PC-3 (cell line): ENCODE measurements around the gene PRICKLE4. TPM values are rescaled to one million over a fixed set of nuclear protein-coding genes. Genes with fewer than 3 reads are reported as not detected.

ENCODE experiments used
- ATAC-seq: fragments of 200-7000 bp; cut with Tn5 transposase; 2 replicates; pipeline ENCODE4 v1.9.1; 2020; ENCODE audit warnings: mild to moderate bottlenecking, moderate library complexity
- BruUV-seq: library from RNA; stranded (reverse); fragments of 400-500 nt; replicated peaks from 2 replicates; lab custom pipeline; 2021; lab: Mats Ljungman, UMichigan
- CTCF ChIA-PET: fragments of 300-600 bp; sonication (Branson Sonifier 250); formaldehyde crosslinking; loops from one replicate; lab custom pipeline; 2022; ENCODE audit warnings: antibody characterized with exemption; lab: Charles Lee
- POLR2A ChIA-PET: fragments of 300-600 bp; sonication (Branson Sonifier 250); formaldehyde crosslinking; loops from one replicate; lab custom pipeline; 2022; ENCODE audit warnings: antibody characterized with exemption; ENCODE audit not compliant: unreplicated experiment; lab: Charles Lee
- DNase-seq: peaks from one replicate; pipeline ENCODE4 v3.0.0-alpha.2; 2015
- H2AFZ ChIP-seq: fragments of 300-600 bp; sonication (generic); 2 replicates; pipeline ENCODE4 v1.6.0; 2016; ENCODE audit warnings: antibody characterized with exemption, low read length
- H3F3A ChIP-seq: fragments of 300-600 bp; sonication (generic); one replicate; pipeline ENCODE4 v1.6.0; 2017; ENCODE audit warnings: antibody characterized with exemption, low read length, control low read depth, mild to moderate bottlenecking; ENCODE audit not compliant: unreplicated experiment
- H3K27ac ChIP-seq: fragments of 300-600 bp; sonication (generic); 2 replicates; pipeline ENCODE4 v1.5.1; 2016; ENCODE audit warnings: mild to moderate bottlenecking, low read length
- H3K27me3 ChIP-seq: fragments of 300-600 bp; sonication (generic); 2 replicates; pipeline ENCODE4 v1.6.1; 2016; ENCODE audit warnings: low read length, mixed read lengths
- H3K36me3 ChIP-seq: fragments of 300-600 bp; sonication (generic); 2 replicates; pipeline ENCODE4 v1.6.1; 2016; ENCODE audit warnings: low read depth, mixed run types, low read length, mixed read lengths
- H3K4me1 ChIP-seq: fragments of 300-600 bp; sonication (generic); 2 replicates; pipeline ENCODE4 v1.5.1; 2016; ENCODE audit warnings: low read length; ENCODE audit not compliant: insufficient read depth
- H3K4me2 ChIP-seq: fragments of 300-600 bp; sonication (generic); 2 replicates; pipeline ENCODE4 v1.6.0; 2016; ENCODE audit warnings: low read length
- H3K4me3 ChIP-seq: fragments of 300-600 bp; sonication (generic); 2 replicates; pipeline ENCODE4 v1.5.1; 2016; ENCODE audit warnings: mild to moderate bottlenecking, low read length, mixed read lengths
- H3K79me2 ChIP-seq: fragments of 300-600 bp; sonication (generic); 2 replicates; pipeline ENCODE4 v1.6.1; 2017; ENCODE audit warnings: low read length, mixed read lengths
- H3K9ac ChIP-seq: fragments of 300-600 bp; sonication (generic); 2 replicates; pipeline ENCODE4 v1.6.0; 2016; ENCODE audit warnings: mild to moderate bottlenecking, low read length
- H3K9me2 ChIP-seq: fragments of 300-600 bp; sonication (generic); replicated peaks from 2 replicates; pipeline ENCODE4 v1.6.1; 2016; ENCODE audit warnings: mixed run types, low read length, mixed read lengths
- H3K9me3 ChIP-seq: fragments of 300-600 bp; sonication (generic); 2 replicates; pipeline ENCODE4 v1.6.1; 2016; ENCODE audit warnings: low read length, mixed read lengths
- H4K20me1 ChIP-seq: fragments of 300-600 bp; sonication (generic); 2 replicates; pipeline ENCODE4 v1.6.1; 2016; ENCODE audit warnings: low read length, mixed read lengths
- EZH2 ChIP-seq: fragments of 300-600 bp; sonication (generic); IDR thresholded peaks from one replicate; pipeline ENCODE4 v1.6.1; 2017; ENCODE audit warnings: antibody characterized with exemption, mild to moderate bottlenecking, low read length; ENCODE audit not compliant: unreplicated experiment
- EZH2phosphoT487 ChIP-seq: fragments of 300-600 bp; sonication (generic); IDR thresholded peaks from 2 replicates; pipeline ENCODE4 v1.6.1; 2018; ENCODE audit warnings: mild to moderate bottlenecking, antibody characterized with exemption, low read length, borderline replicate concordance
- intact Hi-C: fragments of 100-400 bp; cut with micrococcal nuclease; formaldehyde crosslinking; loops from 2 replicates; pipeline ENCODE4 v1.9.0; 2023
- total RNA-seq: library from RNA; depleted of rRNA; stranded (reverse); fragments of >200 nt; gene quantifications from 2 replicates; pipeline ENCODE4 v1.2.3, GENCODE V29; 2014; rRNA removed
- TF ChIP-seq, protein P1 (sequence below): fragments of 300-600 bp; sonication (generic); conservative IDR thresholded peaks from 2 replicates; pipeline ENCODE4 v1.5.1; 2017; ENCODE audit warnings: antibody characterized with exemption, low read depth, mild to moderate bottlenecking, low read length

PRICKLE4 gene
- total RNA-seq, 1 experiment from 2014 or later: 0.26 TPM

GRCh38 chr6:41836660-41837052, 56.1 kb downstream of the PRICKLE4 start:
- DNase-seq (no peak), ATAC-seq (no peak)
- H3K79me2 ChIP-seq: no peaks in the 10 kb centered on the region
- H3K4me1 ChIP-seq: no peaks in the 10 kb centered on the region
- H3K4me3 ChIP-seq: no peak overlapping the region
- H3K4me2 ChIP-seq: no peak overlapping the region
- no TSS peak for BruUV-seq
- no peak overlapping the region for H2AFZ ChIP-seq
- H3K9me3 ChIP-seq: no peaks in the 10 kb centered on the region
- POLR2A ChIA-PET: no interaction called here
- H3K27me3 ChIP-seq: no peaks in the 10 kb centered on the region
- H3K9me2 ChIP-seq: no peaks in the 10 kb centered on the region
- intact Hi-C loops: no loop called here
- H3K36me3 ChIP-seq: no peaks in the 10 kb centered on the region
- TF ChIP-seq, protein P1, sequence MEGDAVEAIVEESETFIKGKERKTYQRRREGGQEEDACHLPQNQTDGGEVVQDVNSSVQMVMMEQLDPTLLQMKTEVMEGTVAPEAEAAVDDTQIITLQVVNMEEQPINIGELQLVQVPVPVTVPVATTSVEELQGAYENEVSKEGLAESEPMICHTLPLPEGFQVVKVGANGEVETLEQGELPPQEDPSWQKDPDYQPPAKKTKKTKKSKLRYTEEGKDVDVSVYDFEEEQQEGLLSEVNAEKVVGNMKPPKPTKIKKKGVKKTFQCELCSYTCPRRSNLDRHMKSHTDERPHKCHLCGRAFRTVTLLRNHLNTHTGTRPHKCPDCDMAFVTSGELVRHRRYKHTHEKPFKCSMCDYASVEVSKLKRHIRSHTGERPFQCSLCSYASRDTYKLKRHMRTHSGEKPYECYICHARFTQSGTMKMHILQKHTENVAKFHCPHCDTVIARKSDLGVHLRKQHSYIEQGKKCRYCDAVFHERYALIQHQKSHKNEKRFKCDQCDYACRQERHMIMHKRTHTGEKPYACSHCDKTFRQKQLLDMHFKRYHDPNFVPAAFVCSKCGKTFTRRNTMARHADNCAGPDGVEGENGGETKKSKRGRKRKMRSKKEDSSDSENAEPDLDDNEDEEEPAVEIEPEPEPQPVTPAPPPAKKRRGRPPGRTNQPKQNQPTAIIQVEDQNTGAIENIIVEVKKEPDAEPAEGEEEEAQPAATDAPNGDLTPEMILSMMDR: no peak
- TF ChIP-seq EZH2phosphoT487 (no peak), EZH2 (no peak)
- no peak overlapping the region for H3K9ac ChIP-seq
- no peak overlapping the region for H3K27ac ChIP-seq
- H3F3A ChIP-seq: no peaks in the 10 kb centered on the region
- CTCF ChIA-PET: no interaction called here
- H4K20me1 ChIP-seq: no peaks in the 10 kb centered on the region

Other genes starting within 250 kb of the PRICKLE4 start
- gene FOXP4, start 234.4 kb upstream of the PRICKLE4 start, total RNA-seq: 6.7 and 15.5 TPM in 2 replicates
- 96.4 and 113 TPM in 2 replicates for gene MDFI, start 142.3 kb upstream of the PRICKLE4 start, total RNA-seq
- gene TFEB, start 45.2 kb upstream of the PRICKLE4 start, total RNA-seq: 4.2 and 5.5 TPM in 2 replicates
- not detected in 2 replicates for gene PGC, start 33.4 kb upstream of the PRICKLE4 start, total RNA-seq
- 3.9 and 4.3 TPM in 2 replicates for gene FRS3, start 882 bp upstream of the PRICKLE4 start, total RNA-seq
- gene TOMM6, start 6.9 kb downstream of the PRICKLE4 start, total RNA-seq: 142 and 162 TPM in 2 replicates
- gene USP49, start 114.6 kb downstream of the PRICKLE4 start, total RNA-seq: 2.3 and 5.7 TPM in 2 replicates
- gene MED20, start 140.4 kb downstream of the PRICKLE4 start, total RNA-seq: 27.5 and 28.5 TPM in 2 replicates
- gene BYSL, start 140.7 kb downstream of the PRICKLE4 start, total RNA-seq: 46.5 and 84.1 TPM in 2 replicates
- gene CCND3, start 161.0 kb downstream of the PRICKLE4 start, total RNA-seq: 44.7 and 49.9 TPM in 2 replicates